DOHH2 (cell line): ENCODE data around the gene SETX.

Source experiments
- H3F3A ChIP-seq: fragments of 200-600 bp; sonication (generic), shearing (Covaris generic); 2 replicates; pipeline ENCODE4 v1.6.0; 2016; ENCODE audit warnings: antibody characterized with exemption, mild to moderate bottlenecking; ENCODE audit not compliant: control insufficient read depth, insufficient read depth
- H3K27ac ChIP-seq: fragments of 200-600 bp; sonication (generic); 2 replicates; pipeline ENCODE4 v1.5.1; 2014; ENCODE audit warnings: low read depth, mild to moderate bottlenecking, low read length, moderate library complexity
- H3K27me3 ChIP-seq: fragments of 200-600 bp; sonication (generic); 2 replicates; pipeline ENCODE4 v1.6.1; 2014; ENCODE audit warnings: mild to moderate bottlenecking, low read length, mixed read lengths; ENCODE audit not compliant: control insufficient read depth
- H3K36me3 ChIP-seq: fragments of 200-600 bp; sonication (generic); 2 replicates; pipeline ENCODE4 v1.6.1; 2014; ENCODE audit warnings: mild to moderate bottlenecking, low read length, moderate library complexity, mixed read lengths; ENCODE audit not compliant: control insufficient read depth
- H3K4me1 ChIP-seq: fragments of 200-600 bp; sonication (generic); 2 replicates; pipeline ENCODE4 v1.6.1; 2014; ENCODE audit warnings: mild to moderate bottlenecking, low read length, mixed read lengths; ENCODE audit not compliant: control insufficient read depth
- H3K4me2 ChIP-seq: fragments of 200-600 bp; sonication (generic); 2 replicates; pipeline ENCODE4 v1.6.0; 2014; ENCODE audit warnings: mild to moderate bottlenecking, low read length, moderate library complexity
- H3K4me3 ChIP-seq: fragments of 200-600 bp; sonication (generic); 2 replicates; pipeline ENCODE4 v1.5.1; 2014; ENCODE audit warnings: mild to moderate bottlenecking, low read length, mixed read lengths
- H3K79me2 ChIP-seq: fragments of 200-600 bp; sonication (generic); 2 replicates; pipeline ENCODE4 v1.6.1; 2014; ENCODE audit warnings: mild to moderate bottlenecking, low read length, mixed read lengths; ENCODE audit not compliant: control insufficient read depth
- H3K9me2 ChIP-seq: fragments of 200-600 bp; sonication (generic); replicated peaks from 2 replicates; pipeline ENCODE4 v1.6.1; 2014; ENCODE audit warnings: mild to moderate bottlenecking, low read length, mixed read lengths; ENCODE audit not compliant: control insufficient read depth
- H3K9me3 ChIP-seq: fragments of 200-600 bp; sonication (generic); 2 replicates; pipeline ENCODE4 v1.6.1; 2014; ENCODE audit warnings: antibody characterized with exemption, low read length, mixed read lengths; ENCODE audit not compliant: control insufficient read depth, insufficient read depth
- H4K20me1 ChIP-seq: fragments of 200-600 bp; sonication (generic); 2 replicates; pipeline ENCODE4 v1.6.0; 2014; ENCODE audit warnings: low read depth, mild to moderate bottlenecking, antibody characterized with exemption, low read length, moderate library complexity; ENCODE audit not compliant: control insufficient read depth, insufficient read depth
- EZH2phosphoT487 ChIP-seq: fragments of 200-600 bp; sonication (generic); IDR thresholded peaks from 2 replicates; pipeline ENCODE4 v1.6.1; 2017; ENCODE audit warnings: borderline replicate concordance, mild to moderate bottlenecking, antibody characterized with exemption, low read length, moderate library complexity, mixed read lengths
- TF ChIP-seq, protein P1 (sequence below): fragments of 200-600 bp; sonication (generic); IDR thresholded peaks from one replicate; pipeline ENCODE4 v1.5.1; 2014; ENCODE audit warnings: antibody characterized with exemption, mild to moderate bottlenecking, low read depth, low read length; ENCODE audit not compliant: poor library complexity, severe bottlenecking

SETX gene

DNA sequence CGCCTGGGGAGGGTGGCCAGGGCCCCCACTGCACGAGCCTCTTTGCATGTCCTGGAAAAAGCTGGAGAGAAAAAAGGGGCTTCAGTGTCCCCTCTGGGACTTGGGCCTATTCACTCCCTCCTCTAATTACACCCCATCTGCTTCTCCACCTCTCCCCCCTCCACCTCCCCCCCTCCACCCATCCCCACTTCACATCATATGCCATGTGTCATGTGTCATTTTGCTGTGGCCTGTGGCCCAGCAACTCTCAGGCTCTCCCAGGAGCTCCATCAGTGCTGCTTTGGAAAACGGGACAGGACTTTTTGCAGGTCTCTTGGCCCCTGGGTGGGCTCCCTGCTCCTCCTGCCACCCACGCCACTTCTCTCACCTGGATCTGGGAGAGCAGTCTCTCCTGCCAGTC lies 124.2 kb downstream of the SETX start:
- H3F3A ChIP-seq = no peaks in the 10 kb centered on the region
- no peak overlapping the region for H3K4me2 ChIP-seq
- H4K20me1 ChIP-seq = no peaks in the 10 kb centered on the region
- H3K4me3 ChIP-seq = no peak overlapping the region
- no peaks in the 10 kb centered on the region for H3K79me2 ChIP-seq
- H3K27ac ChIP-seq = no peak overlapping the region
- H3K27me3 ChIP-seq = no peaks in the 10 kb centered on the region
- no peaks in the 10 kb centered on the region for H3K9me3 ChIP-seq
- H3K36me3 ChIP-seq = no peaks in the 10 kb centered on the region
- no peaks in the 10 kb centered on the region for H3K9me2 ChIP-seq
- no peak for TF ChIP-seq EZH2phosphoT487
- TF ChIP-seq, protein P1, sequence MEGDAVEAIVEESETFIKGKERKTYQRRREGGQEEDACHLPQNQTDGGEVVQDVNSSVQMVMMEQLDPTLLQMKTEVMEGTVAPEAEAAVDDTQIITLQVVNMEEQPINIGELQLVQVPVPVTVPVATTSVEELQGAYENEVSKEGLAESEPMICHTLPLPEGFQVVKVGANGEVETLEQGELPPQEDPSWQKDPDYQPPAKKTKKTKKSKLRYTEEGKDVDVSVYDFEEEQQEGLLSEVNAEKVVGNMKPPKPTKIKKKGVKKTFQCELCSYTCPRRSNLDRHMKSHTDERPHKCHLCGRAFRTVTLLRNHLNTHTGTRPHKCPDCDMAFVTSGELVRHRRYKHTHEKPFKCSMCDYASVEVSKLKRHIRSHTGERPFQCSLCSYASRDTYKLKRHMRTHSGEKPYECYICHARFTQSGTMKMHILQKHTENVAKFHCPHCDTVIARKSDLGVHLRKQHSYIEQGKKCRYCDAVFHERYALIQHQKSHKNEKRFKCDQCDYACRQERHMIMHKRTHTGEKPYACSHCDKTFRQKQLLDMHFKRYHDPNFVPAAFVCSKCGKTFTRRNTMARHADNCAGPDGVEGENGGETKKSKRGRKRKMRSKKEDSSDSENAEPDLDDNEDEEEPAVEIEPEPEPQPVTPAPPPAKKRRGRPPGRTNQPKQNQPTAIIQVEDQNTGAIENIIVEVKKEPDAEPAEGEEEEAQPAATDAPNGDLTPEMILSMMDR = no peak
- H3K4me1 ChIP-seq = no peaks in the 10 kb centered on the region

DNA sequence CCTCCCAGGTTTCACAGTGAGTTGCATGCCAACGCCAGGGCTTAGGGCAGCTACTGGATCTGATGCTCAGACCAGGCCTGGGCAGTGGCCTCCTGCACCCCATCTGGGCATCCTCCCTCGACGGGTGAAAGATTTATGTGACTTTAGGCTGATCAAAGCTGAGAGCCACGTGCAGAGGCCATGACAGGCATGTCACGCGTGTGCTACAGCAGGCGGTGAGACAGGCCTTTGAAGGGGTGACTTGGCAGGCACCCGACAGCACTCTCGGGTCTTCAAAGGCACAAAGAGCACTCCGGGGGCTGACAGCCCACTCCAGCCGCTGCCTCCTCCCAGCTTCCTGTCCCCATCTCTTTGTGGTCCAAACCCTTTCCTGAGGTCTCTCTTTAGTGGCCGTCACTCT lies 126.7 kb downstream of the SETX start:
- TF ChIP-seq, protein P1 = no peak
- no peak for TF ChIP-seq EZH2phosphoT487
- Histone ChIP-seq H4K20me1 (no peaks in the 10 kb centered on the region), H3K27ac (no peak overlapping the region), H3K9me3 (no peaks in the 10 kb centered on the region), H3F3A (no peaks in the 10 kb centered on the region), H3K4me2 (no peak overlapping the region), H3K36me3 (no peaks in the 10 kb centered on the region), H3K9me2 (no peaks in the 10 kb centered on the region), H3K4me1 (no peaks in the 10 kb centered on the region), H3K79me2 (no peaks in the 10 kb centered on the region), H3K4me3 (no peak overlapping the region), H3K27me3 (peaks cover 8% of the 10 kb centered on the region; the same call in 1 of the 2 replicates)

DNA sequence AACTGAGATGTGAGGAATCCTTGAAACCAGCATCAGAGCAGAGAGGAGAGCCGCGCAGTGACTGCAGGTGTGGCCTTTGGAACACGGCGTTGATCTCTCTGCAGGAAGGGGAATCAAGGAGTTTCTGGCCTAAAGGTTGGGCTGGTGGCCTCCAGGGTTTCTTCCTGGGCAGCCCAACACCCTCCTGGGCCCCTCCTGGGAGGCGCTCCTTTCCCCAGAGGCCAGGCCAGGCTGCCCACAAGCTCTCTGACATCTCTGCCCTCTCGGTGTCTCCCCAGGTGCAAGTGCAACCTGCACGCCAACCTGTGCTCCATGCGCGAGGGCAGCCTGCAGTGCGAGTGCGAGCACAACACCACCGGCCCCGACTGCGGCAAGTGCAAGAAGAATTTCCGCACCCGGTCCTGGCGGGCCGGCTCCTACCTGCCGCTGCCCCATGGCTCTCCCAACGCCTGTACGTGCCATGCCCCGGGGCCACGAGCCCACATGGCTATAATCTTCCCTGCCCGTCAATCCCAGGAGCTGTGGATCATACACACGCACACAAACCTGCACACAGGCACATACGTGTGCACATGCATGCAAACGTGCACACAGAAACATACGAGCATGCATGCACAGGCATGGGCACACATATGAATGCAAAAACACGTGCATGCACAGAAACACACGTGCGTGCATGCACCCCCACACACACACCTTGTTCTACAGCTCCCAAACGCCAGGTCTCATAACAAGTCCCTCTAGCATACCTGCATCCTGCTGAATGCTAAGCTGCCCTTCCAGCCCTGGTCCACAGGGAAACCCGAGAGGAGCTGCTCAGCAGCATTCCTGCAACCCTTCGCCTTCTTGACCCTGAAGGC lies 128.0 kb downstream of the SETX start:
- Histone ChIP-seq H3K79me2 (no peaks in the 10 kb centered on the region), H3K9me2 (no peaks in the 10 kb centered on the region), H3K4me1 (no peaks in the 10 kb centered on the region), H3K36me3 (no peaks in the 10 kb centered on the region), H4K20me1 (no peaks in the 10 kb centered on the region), H3F3A (no peaks in the 10 kb centered on the region), H3K4me3 (no peak overlapping the region), H3K9me3 (no peaks in the 10 kb centered on the region), H3K27ac (no peak overlapping the region), H3K27me3 (peaks cover 9% of the 10 kb centered on the region; the same call in 1 of the 2 replicates), H3K4me2 (no peak overlapping the region)
- TF ChIP-seq EZH2phosphoT487 = no peak
- TF ChIP-seq, protein P1 = no peak
